PC-9 (cell line): ENCODE data around the gene AKAP8. TPM values are rescaled to one million over a fixed set of nuclear protein-coding genes. Genes with fewer than 3 reads are reported as not detected.
A peak's percentile ranks its signal among the peaks of the same experiment; 100 is the strongest.

ENCODE experiments used
- BruUV-seq: library from RNA; stranded (reverse); fragments of 400-500 nt; replicated peaks from 2 replicates; lab custom pipeline; 2021; lab: Mats Ljungman, UMichigan
- CTCF ChIA-PET: fragments of 300-600 bp; sonication (Branson Sonifier 250); formaldehyde crosslinking; loops from one replicate; lab custom pipeline; 2022; ENCODE audit warnings: antibody characterized with exemption; lab: Charles Lee
- POLR2A ChIA-PET: fragments of 300-600 bp; sonication (Branson Sonifier 250); formaldehyde crosslinking; loops from one replicate; lab custom pipeline; 2022; ENCODE audit warnings: antibody characterized with exemption; ENCODE audit not compliant: unreplicated experiment; lab: Charles Lee
- DNase-seq, 2 experiments: peaks; one replicate each; pipeline versions ENCODE4 v3.0.0 to v3.0.0-alpha.2; 2015 to 2022; ENCODE audit warnings: mixed read lengths in 1 of 2
- H2AFZ ChIP-seq: fragments of 200-600 bp; sonication (generic); 2 replicates; pipeline ENCODE4 v1.8.1; 2017; ENCODE audit warnings: antibody characterized with exemption
- H3F3A ChIP-seq: fragments of 200-600 bp; sonication (generic); 2 replicates; pipeline ENCODE4 v1.8.1; 2017; ENCODE audit warnings: antibody characterized with exemption, mild to moderate bottlenecking, low read depth; ENCODE audit not compliant: insufficient read depth
- H3K27ac ChIP-seq: fragments of 200-600 bp; sonication (generic); 2 replicates; pipeline ENCODE4 v1.6.1; 2016; ENCODE audit warnings: mixed run types
- H3K27me3 ChIP-seq: fragments of 200-600 bp; sonication (generic); 2 replicates; pipeline ENCODE4 v1.6.1; 2016; ENCODE audit warnings: low read depth, mixed run types; ENCODE audit not compliant: insufficient read depth
- H3K36me3 ChIP-seq: fragments of 200-600 bp; sonication (generic); 2 replicates; pipeline ENCODE4 v1.6.1; 2016; ENCODE audit warnings: low read depth, mixed run types
- H3K4me1 ChIP-seq: fragments of 200-600 bp; sonication (generic); replicated peaks from 2 replicates; pipeline ENCODE4 v1.6.1; 2016; ENCODE audit warnings: mixed run types; ENCODE audit not compliant: insufficient read depth
- H3K4me2 ChIP-seq: fragments of 200-600 bp; sonication (generic); 2 replicates; pipeline ENCODE4 v1.6.1; 2017; ENCODE audit warnings: mixed run types
- H3K4me3 ChIP-seq: fragments of 200-600 bp; sonication (generic); 2 replicates; pipeline ENCODE4 v1.6.1; 2016; ENCODE audit warnings: mixed run types
- H3K79me2 ChIP-seq: fragments of 200-600 bp; sonication (generic); 2 replicates; pipeline ENCODE4 v1.6.1; 2017; ENCODE audit warnings: low read depth, mixed run types
- H3K9me2 ChIP-seq: fragments of 200-600 bp; sonication (generic); 2 replicates; pipeline ENCODE4 v1.8.1; 2017; ENCODE audit warnings: mild to moderate bottlenecking; ENCODE audit not compliant: insufficient read depth
- H3K9me3 ChIP-seq: fragments of 200-600 bp; sonication (generic); 2 replicates; pipeline ENCODE4 v1.8.1; 2016; ENCODE audit warnings: low read depth; ENCODE audit not compliant: insufficient read depth
- H4K20me1 ChIP-seq: fragments of 200-600 bp; sonication (generic); 2 replicates; pipeline ENCODE4 v1.8.1; 2017; ENCODE audit not compliant: insufficient read depth
- CTCF ChIP-seq: fragments of 200-600 bp; sonication (generic); conservative IDR thresholded peaks from 2 replicates; pipeline ENCODE4 v1.6.1; 2017; ENCODE audit warnings: mixed run types, antibody characterized with exemption, mild to moderate bottlenecking, moderate library complexity
- EZH2 ChIP-seq: fragments of 200-600 bp; sonication (generic); IDR thresholded peaks from 2 replicates; pipeline ENCODE4 v1.8.0; 2017; ENCODE audit warnings: antibody characterized with exemption, low read depth
- intact Hi-C: fragments of 100-400 bp; cut with micrococcal nuclease; formaldehyde crosslinking; loops from one replicate; pipeline ENCODE4 v1.10.0; 2022; ENCODE audit not compliant: unreplicated experiment
- total RNA-seq: library from RNA; stranded (reverse); gene quantifications from 2 replicates; pipeline ENCODE4 v1.2.3, GENCODE V29; 2021

The AKAP8 gene
- total RNA-seq, 1 experiment from 2014 or later, result 43.4 TPM

- BruUV-seq, result no TSS peak
- Histone ChIP-seq H3F3A (peaks cover 56% of the 10 kb centered on the region), H3K27ac (no peak overlapping the region), H3K9me2 (no peaks in the 10 kb centered on the region), H3K9me3 (no peaks in the 10 kb centered on the region), H3K4me2 (peak overlapping the region; percentile 98), H3K4me3 (no peak overlapping the region), H3K27me3 (no peaks in the 10 kb centered on the region), H3K36me3 (peaks cover 4% of the 10 kb centered on the region; the same call in 1 of the 2 replicates), H3K4me1 (peaks cover 71% of the 10 kb centered on the region), H2AFZ (no peak overlapping the region), H4K20me1 (peaks cover 82% of the 10 kb centered on the region), H3K79me2 (peaks cover 92% of the 10 kb centered on the region)
- no peak for DNase-seq
- no peak for TF ChIP-seq CTCF
- TF ChIP-seq EZH2, result no peak
- CTCF ChIA-PET, result interaction anchor here (0.7 kb wide), 1 partner anchor 30 kb away, joined by 4 read pairs; no protein-coding TSS in a partner anchor
- intact Hi-C loops, result no loop called here
- POLR2A ChIA-PET, result no interaction called here
Measured at GRCh38 chr19:15328312-15328711, 51.3 kb downstream of the AKAP8 start.

- Histone ChIP-seq H3K9me3 (no peaks in the 10 kb centered on the region), H3K4me3 (no peak overlapping the region), H3K27me3 (no peaks in the 10 kb centered on the region), H4K20me1 (peaks cover 100% of the 10 kb centered on the region), H2AFZ (no peak overlapping the region), H3K4me1 (peaks cover 64% of the 10 kb centered on the region), H3K27ac (0 out of 2 replicates have a peak overlapping the region, but pooled peaks have one; percentile 2), H3F3A (peaks cover 56% of the 10 kb centered on the region), H3K79me2 (peaks cover 100% of the 10 kb centered on the region), H3K4me2 (peak overlapping the region; percentile 35), H3K36me3 (peaks cover 4% of the 10 kb centered on the region; the same call in 1 of the 2 replicates), H3K9me2 (no peaks in the 10 kb centered on the region)
- TF ChIP-seq EZH2, result no peak
- CTCF ChIA-PET, result no interaction called here
- POLR2A ChIA-PET, result interaction anchor here (0.6 kb wide), 2 partner anchors 34 to 227 kb away, joined by 4 to 5 read pairs; no protein-coding TSS in a partner anchor
- intact Hi-C loops, result no loop called here
- no peak for DNase-seq
- BruUV-seq, result no TSS peak
Measured at GRCh38 chr19:15324791-15325519, 54.6 kb downstream of the AKAP8 start.

- H3K36me3 ChIP-seq, result peaks cover 3% of the 10 kb centered on the region; the same call in 1 of the 2 replicates
- peak overlapping the region; percentile 51 for H3K27ac ChIP-seq
- intact Hi-C loops, result no loop called here
- no peak overlapping the region for H2AFZ ChIP-seq
- no TSS peak for BruUV-seq
- no peaks in the 10 kb centered on the region for H3K9me3 ChIP-seq
- peak in 1 of 2 experiments; percentile 76 for DNase-seq
- CTCF ChIA-PET, result no interaction called here
- H4K20me1 ChIP-seq, result peaks cover 100% of the 10 kb centered on the region
- no peak overlapping the region for H3K4me3 ChIP-seq
- no peaks in the 10 kb centered on the region for H3K9me2 ChIP-seq
- peaks cover 53% of the 10 kb centered on the region for H3K4me1 ChIP-seq
- H3K4me2 ChIP-seq, result peak overlapping the region; percentile 35
- H3F3A ChIP-seq, result peaks cover 52% of the 10 kb centered on the region
- POLR2A ChIA-PET, result interaction anchor here (0.5 to 0.6 kb wide), 2 partner anchors 18 to 36 kb away, joined by 3 to 5 read pairs; no protein-coding TSS in a partner anchor
- H3K27me3 ChIP-seq, result no peaks in the 10 kb centered on the region
- TF ChIP-seq EZH2 (no peak), CTCF (no peak)
- H3K79me2 ChIP-seq, result peaks cover 100% of the 10 kb centered on the region
Measured at GRCh38 chr19:15323496-15324235, 55.9 kb downstream of the AKAP8 start.
